K562 (cell line): ENCODE results near the gene FAAP100. TPM values are rescaled to one million over a fixed set of nuclear protein-coding genes. Genes with fewer than 3 reads are reported as not detected.

Experiments used
- ADNP ChIP-seq: fragments of 200-800 bp; sonication (Bioruptor generic); IDR thresholded peaks from 2 replicates; pipeline ENCODE4 v1.6.1; 2016; ENCODE audit warnings: missing genetic modification characterization, missing compliant biosample characterization
- ARID4B ChIP-seq: sonication (generic); formaldehyde crosslinking; IDR thresholded peaks from 2 replicates; pipeline ENCODE4 v1.8.0; 2022; ENCODE audit warnings: mild to moderate bottlenecking, missing genetic modification reagents
- BCL6 ChIP-seq: fragments of 250-450 bp; sonication (Bioruptor Pico); IDR thresholded peaks from 2 replicates; pipeline ENCODE4 v1.4.0; 2020
- C11orf30 ChIP-seq: fragments of 450-650 bp; IDR thresholded peaks from 2 replicates; pipeline ENCODE4 v1.6.1; 2016; ENCODE audit warnings: low read depth, mild to moderate bottlenecking
- DACH1 ChIP-seq: fragments of 450-650 bp; IDR thresholded peaks from 2 replicates; pipeline ENCODE4 v1.6.1; 2018; ENCODE audit not compliant: partially characterized antibody
- E2F4 ChIP-seq: sonication (generic); formaldehyde crosslinking; IDR thresholded peaks from 2 replicates; pipeline ENCODE4 v1.8.0; 2022; ENCODE audit warnings: mild to moderate bottlenecking, low read depth, missing genetic modification reagents
- HBP1 ChIP-seq: fragments of 450-650 bp; formaldehyde crosslinking; IDR thresholded peaks from 2 replicates; pipeline ENCODE4 v1.4.0; 2022; ENCODE audit warnings: missing genetic modification characterization
- HNRNPL ChIP-seq: fragments of 200-400 bp; formaldehyde crosslinking; IDR thresholded peaks from 2 replicates; pipeline ENCODE4 v1.6.1; 2017; ENCODE audit warnings: low read depth, mild to moderate bottlenecking, low read length
- NFE2L1 ChIP-seq: fragments of 450-650 bp; IDR thresholded peaks from 2 replicates; pipeline ENCODE4 v1.6.1; 2016; ENCODE audit warnings: missing genetic modification characterization, low read depth, mild to moderate bottlenecking, missing compliant biosample characterization, moderate library complexity, borderline replicate concordance
- PCBP2 ChIP-seq: fragments of 200-400 bp; formaldehyde crosslinking; IDR thresholded peaks from 2 replicates; pipeline ENCODE4 v1.6.1; 2018; ENCODE audit warnings: low read length, low read depth, mild to moderate bottlenecking, moderate library complexity; ENCODE audit not compliant: poor library complexity, severe bottlenecking
- PHF20 ChIP-seq: fragments of 450-650 bp; IDR thresholded peaks from 2 replicates; pipeline ENCODE4 v1.6.1; 2018; ENCODE audit not compliant: partially characterized antibody
- POLR3A ChIP-seq: IDR thresholded peaks from 2 replicates; pipeline ENCODE4 v1.6.1; 2011; ENCODE audit warnings: borderline replicate concordance, mild to moderate bottlenecking, moderate library complexity; ENCODE audit not compliant: insufficient read length, insufficient read depth; ENCODE audit errors: extremely low read depth
- RFX5 ChIP-seq: IDR thresholded peaks from 2 replicates; pipeline ENCODE4 v1.6.1; 2011; ENCODE audit warnings: low read depth, mild to moderate bottlenecking, improper control_type of control experiment, low read length
- SAFB ChIP-seq: fragments of 200-400 bp; formaldehyde crosslinking; IDR thresholded peaks from 2 replicates; pipeline ENCODE4 v1.6.1; 2017; ENCODE audit warnings: low read depth, low read length, borderline replicate concordance
- SUPT5H ChIP-seq: fragments of 450-650 bp; IDR thresholded peaks from 2 replicates; pipeline ENCODE4 v1.6.1; 2016
- TBL1XR1 ChIP-seq, 2 experiments: IDR thresholded peaks; 2 replicates each; pipeline ENCODE4 v1.6.1; 2012; ENCODE audit warnings: improper control_type of control experiment in 2 of 2, low read length in 2 of 2, mild to moderate bottlenecking in 1 of 2
- THRB ChIP-seq: fragments of 450-650 bp; formaldehyde crosslinking; conservative IDR thresholded peaks from 2 replicates; pipeline ENCODE4 v1.4.0; 2022; ENCODE audit warnings: mild to moderate bottlenecking, missing genetic modification characterization
- YY1 ChIP-seq, 3 experiments: IDR thresholded peaks; 2 replicates each; pipeline ENCODE4 v1.6.1; 2011; ENCODE audit warnings: low read length in 2 of 3, mild to moderate bottlenecking in 2 of 3, moderate library complexity in 2 of 3, borderline replicate concordance in 1 of 3, control low read depth in 1 of 3, low read depth in 1 of 3; ENCODE audit not compliant: insufficient read depth in 3 of 3, insufficient replicate concordance in 2 of 3, control insufficient read depth in 1 of 3, insufficient read length in 1 of 3; ENCODE audit errors: extremely low read depth in 1 of 3
- polyA plus RNA-seq, 8 experiments: library from polyadenylated mRNA; depleted of rRNA in 4 of 8; stranded (reverse) in 5 of 8; unstranded in 3 of 8; fragments of >200 nt; fragmentation: Nextera tagmentation in 2 of 8; fragmentation: Illumina TruSeq in 1 of 8; extraction: Ambion mirVana in 2 of 8; extraction: Trizol in 1 of 8; gene quantifications; 2 replicates each; pipeline versions ENCODE4 v1.2.1 to v1.2.3, GENCODE V29; 2011 to 2014; ENCODE audit warnings: inconsistent platforms in 1 of 8, missing spikeins in 1 of 8
- total RNA-seq, 7 experiments: library from RNA; depleted of rRNA in 6 of 7; stranded (reverse); fragments of >200 nt in 6 of 7; fragmentation: Illumina TruSeq in 2 of 7; extraction: Trizol in 2 of 7; gene quantifications; 2 replicates each; pipeline versions ENCODE4 v1.2.1 to v1.2.3, GENCODE V29; 2011 to 2021; ENCODE audit warnings: low replicate concordance in 1 of 7

The FAAP100 gene
- total and polyA plus RNA-seq, 9 of the 15 experiments (the other 6 are each of a cell fraction or from before 2014, with no cell fraction given), result 0.31 to 51.2 (median 12.6) TPM

- peak; percentile 91 for TF ChIP-seq THRB
- TF ChIP-seq YY1 (IDR thresholded peaks at IDR 0.05; ENCODE audit: borderline replicate concordance in 1 of 3, control insufficient read depth in 1 of 3, extremely low read depth in 1 of 3, insufficient read depth in 3 of 3, insufficient read length in 1 of 3, insufficient replicate concordance in 2 of 3, low read depth in 1 of 3, low read length in 2 of 3), result peak in 1 of 3 experiments; percentile 19
- no peak for TF ChIP-seq NFE2L1
- peak; percentile 45; the same call in 1 of the 2 replicates for TF ChIP-seq E2F4 (CRISPR knock-in tag)
- peak; percentile 69 for TF ChIP-seq HNRNPL
- peak; percentile 58; the same call in 1 of the 2 replicates for TF ChIP-seq HBP1 (CRISPR knock-in tag)
- TF ChIP-seq SAFB, result 0 out of 2 replicates have a peak, but pooled peaks have one; percentile 5
- TF ChIP-seq PCBP2, result peak; percentile 2
- no peak for TF ChIP-seq PHF20
- peak; percentile 18; the same call in 1 of the 2 replicates for TF ChIP-seq ARID4B (CRISPR knock-in tag)
- peak in 1 of 2 experiments; percentile 29; a peak in 1 of 4 replicates for TF ChIP-seq TBL1XR1 (IDR thresholded peaks at IDR 0.05; ENCODE audit: low read length in 2 of 2)
- TF ChIP-seq BCL6, result no peak
- no peak for TF ChIP-seq RFX5
- TF ChIP-seq DACH1, result no peak
- TF ChIP-seq SUPT5H, result peak; percentile 74
- TF ChIP-seq ADNP (tag), result no peak
- TF ChIP-seq POLR3A, result no peak
- TF ChIP-seq C11orf30, result no peak
These were observed 40.2 kb downstream of the FAAP100 start (continued) for GRCh38 chr17:81511804-81512561.
